CD4-positive, alpha-beta T cell treated with Interleukin-17A for 4 hours (primary cell): Measurements from ENCODE around the gene ADSS1.

Experiments used
- DNase-seq: peaks from one replicate; pipeline ENCODE4 v3.0.0-alpha.2; 2020; ENCODE audit warnings: mixed read lengths

The ADSS1 gene

DNA sequence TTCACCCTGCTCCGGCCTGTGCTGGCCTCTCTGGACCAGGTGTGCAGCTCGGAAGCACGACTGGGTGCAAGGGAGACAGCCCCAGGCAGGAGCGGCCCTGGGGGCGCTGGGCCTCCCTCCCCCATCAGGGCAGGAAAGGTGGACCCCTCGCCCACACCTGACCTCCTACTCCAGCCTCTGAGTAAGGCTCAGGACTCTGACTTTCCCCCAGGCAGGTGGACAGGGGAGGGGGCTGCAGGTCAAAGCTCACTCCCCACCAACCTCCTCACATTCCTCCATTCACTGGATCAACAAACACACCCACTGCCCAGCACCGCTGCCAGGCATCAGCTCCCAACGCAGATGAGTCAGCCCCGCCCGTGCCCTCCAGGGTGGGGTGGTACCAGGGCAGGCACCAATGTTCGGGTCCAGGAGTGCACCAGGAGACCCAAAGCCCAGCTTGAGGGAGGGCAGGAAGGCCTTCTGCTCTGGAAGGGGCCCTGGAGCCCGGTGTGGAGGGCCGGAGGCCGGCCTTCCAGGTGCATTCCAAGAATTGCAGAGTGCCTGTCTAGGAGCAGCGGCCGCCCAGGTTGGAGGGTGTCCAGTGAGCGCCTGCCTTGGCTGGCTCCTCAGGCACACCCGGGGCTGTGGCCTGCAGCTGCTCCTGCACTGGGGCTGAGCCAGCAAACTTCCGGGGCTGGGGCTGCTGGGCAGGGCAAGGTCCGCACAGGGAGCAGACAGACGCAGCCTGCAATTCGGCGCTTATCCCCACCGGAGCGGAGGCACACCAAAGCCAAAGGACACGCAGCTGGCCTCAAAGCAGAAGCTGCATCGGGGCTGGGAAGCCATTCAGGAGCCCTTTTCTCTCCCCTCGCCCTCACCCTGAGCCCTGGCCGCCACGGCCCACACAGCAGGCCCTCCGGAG is 36.2 kb upstream of the ADSS1 start:
- DNase-seq, result no peak

DNA sequence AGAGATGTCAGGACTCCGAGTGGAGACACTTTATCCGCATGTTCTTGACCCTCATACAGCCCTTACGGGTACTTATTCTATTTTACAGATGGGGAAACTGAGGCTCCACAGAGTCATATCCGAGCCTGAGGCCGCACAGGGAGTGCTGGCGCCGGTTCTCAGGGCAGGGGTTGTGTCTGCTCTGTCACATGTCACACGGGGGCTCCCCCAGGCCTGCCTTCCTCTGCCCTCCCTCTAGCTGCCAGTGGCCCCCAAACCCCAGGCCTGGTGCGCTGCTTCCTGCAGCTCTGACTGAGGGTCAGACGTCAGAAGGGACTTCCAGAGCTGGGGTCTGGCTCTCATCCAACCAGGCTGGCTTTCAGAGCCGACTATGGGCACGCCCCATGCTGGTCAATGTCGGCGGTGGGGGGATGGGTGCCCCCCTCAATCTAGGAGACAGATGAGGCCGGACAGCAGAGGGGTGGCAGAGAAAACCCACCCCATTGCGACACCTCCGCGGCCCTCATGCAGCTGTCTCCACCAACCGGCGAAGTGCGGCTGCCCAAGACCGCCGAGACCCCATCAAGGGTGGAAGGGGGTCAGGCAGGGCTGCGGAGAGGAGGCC is 35.4 kb upstream of the ADSS1 start:
- DNase-seq, result no peak

DNA sequence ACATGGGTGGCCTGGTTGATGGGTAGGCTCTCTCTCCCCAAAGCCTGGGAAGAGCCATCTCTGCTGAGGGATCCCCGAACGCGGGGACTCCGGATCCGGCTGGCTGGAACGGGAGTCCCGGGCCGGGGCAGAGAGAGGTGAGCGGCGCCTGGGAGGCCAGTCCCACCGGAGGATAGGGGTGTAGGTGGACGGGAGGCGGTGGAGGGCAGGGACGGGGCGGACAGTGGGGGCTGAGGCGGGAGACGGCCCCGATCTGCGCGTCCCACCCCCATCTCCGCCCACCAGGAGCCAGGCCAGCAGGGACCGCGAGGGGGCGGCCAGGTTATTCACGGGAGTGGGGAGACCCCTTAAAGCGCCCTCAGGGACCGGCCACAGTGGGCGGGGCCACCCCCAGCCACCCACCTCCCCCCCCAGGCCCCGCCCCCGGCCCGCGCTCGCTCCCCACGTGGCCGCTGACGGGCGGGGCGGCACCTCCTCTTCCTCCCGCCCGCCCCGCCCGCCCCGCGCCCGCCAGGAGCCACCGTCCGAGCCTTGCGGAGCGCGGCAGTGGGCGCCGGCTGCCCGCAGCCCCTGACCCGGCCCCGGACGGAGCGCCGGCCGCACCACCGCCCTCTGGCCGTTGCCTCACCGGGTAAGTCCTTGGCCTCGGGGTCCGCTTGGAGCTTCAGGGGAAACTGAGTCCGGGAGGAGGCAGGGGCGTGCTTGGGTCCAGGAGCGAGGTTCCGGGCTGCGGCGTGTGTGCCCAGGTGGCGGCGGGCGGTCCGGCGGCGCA is 34.7 kb upstream of the ADSS1 start, which contains the start of gene INF2:
Gene INF2 (plus strand): TSS at position 510 of the 772 bp plus-strand sequence. CDS start 11,748 bp downstream, outside the sequence.
- peak; percentile 76 for DNase-seq

DNA sequence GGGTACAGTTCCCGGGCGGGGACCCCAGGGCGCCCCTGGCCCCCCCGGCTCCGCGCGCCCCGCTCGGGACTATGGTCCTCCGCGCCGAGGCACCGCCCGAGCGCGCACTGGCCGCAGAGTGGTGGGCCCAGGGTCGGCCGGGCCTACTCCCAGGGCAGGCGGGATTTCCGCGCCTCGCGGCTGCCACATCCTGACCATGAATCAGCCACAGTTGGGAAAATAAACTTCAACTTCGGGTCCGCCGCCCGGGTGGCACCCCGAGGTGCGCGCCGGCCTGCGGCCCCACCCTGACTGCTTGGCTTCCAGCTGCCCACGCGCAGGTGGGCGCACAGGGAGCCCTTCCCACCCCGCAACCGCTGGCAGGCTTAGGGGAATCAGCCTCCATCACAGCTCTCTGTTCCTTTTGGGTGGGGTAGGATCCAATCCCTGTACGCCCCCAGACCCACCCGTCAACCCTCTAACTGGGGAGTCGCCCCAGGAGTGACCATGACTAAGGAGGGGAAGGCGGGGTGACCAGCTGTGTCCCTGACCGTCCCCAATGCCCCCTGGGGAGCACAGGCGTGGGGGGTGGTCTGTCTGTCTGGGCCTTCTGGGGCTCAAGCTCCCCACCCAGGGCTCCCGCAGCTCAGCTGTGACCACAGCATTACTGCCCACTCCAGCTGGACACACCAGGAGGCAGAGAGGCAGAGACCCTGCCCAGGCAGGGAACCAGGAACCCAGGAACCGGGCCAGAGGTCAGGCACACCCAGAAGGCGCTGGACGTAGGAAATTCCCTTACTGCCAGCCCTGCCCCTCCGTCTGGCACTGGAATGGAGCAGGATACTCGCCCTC is 33.9 kb upstream of the ADSS1 start:
- peak; percentile 37 for DNase-seq

DNA sequence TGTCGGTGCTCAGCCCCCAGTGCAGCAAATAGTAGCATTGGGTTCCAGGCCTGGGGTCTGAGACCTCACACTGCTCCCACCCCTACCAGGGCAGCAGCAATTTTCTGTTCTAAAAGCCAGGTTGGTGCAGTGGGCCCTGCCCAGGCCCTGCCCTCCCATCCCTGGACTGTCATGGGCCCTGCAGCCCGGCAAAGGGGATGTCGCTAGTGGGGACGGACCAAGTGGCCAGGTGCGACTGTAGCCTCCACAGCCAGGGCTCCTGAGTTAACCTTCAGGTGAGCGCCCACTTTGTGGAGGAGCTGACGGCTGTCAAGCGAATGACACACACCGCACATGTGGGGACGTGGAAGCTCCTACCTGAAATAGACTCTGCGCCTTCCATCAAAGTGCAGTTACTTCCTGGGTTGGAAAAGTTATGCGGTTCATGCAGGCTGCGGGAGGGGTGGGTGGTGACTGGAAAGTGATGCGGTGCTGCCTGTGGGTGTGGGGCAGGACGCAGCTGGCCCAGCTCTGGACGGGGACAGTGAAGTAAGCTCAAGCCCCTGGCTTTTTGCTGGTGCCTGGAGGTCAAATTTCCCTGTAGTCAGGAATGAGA is 33.1 kb upstream of the ADSS1 start:
- DNase-seq, result peak; percentile 38

DNA sequence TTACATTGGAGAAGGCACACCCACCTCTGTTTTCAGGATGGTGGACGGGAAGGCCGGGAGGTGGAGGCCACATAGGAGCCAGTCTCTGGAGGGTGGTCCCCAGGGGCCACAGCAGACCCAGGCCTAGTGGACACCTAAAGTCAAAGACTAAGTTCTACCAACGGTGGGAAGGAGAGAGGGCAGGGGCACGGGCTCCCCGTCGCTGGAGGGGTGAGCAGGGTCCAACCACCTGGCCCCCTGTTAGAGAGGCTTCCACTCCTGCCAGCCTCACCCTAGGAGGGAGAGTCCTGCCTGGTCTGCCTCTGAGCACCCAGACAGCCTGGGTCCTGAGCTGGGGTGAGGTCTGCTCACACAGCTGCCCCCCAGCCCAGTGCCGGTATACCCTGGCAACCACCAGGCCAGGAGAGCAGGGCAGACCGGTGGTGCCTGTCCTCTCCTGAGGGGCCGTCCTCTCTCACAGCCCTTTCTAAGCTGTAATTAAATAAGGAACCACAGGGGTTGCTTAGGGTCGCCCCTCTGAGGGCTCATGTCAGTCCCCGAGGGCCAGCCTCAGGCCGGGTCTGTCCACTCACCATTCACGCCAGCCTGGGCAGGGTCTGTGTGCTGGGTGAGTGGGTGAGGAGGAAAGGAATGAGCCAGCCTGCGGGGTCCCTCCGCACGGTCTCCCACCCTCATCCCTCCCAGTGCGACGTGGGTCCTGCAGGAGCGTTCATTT is 32.3 kb upstream of the ADSS1 start:
- no peak for DNase-seq

DNA sequence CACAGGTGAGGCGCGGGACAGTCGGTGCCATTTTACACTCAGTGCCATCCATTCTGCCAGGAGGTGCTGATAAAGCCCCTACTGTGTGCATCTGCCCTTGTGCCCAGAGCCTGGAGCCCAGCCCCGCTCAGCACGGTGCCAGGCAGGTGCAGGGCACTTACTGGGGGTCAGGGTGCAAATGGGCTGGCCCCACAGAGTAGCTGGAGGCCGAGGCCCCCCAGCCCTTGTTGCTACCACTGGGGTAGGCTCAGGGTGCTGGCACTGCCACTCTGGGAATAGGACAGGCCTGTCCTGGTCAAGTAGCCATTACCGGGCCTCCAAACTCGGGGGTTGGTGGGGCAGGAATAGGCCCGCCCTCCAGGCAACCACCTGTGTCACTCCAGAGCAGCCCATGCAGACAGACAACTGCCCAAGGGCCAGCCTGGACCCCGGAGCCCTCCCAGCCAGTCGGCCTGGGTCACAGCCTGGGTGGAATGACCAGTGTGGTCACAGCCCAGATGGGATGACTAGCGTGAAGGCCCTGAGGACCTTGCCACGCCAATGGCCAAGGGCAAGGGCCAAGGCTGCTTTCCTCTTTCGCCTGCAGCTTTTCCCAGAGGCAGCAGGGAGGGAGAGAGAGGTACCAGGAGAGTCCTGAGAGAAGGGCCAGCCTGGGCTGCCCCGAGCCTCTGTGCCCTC is 31.6 kb upstream of the ADSS1 start:
- DNase-seq, result no peak

DNA sequence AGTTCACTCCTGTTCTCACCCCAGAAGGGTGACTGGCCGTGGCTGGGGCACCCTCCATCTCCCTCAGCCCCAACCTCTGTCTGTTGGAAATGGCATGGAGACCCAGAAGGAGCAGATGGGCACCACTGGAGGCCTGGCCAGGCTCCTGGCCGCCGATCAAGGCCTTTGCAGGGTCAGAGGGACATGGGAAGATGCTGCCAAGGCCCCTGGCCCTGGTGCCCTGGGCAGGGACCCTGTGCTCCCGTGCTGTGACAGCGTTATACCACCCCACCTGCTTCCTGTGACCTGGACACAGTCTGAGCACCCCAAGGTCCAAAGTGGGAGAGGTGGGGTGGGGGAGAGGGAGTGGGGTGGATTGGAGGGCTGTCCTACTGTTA is 31.1 kb upstream of the ADSS1 start:
- no peak for DNase-seq

DNA sequence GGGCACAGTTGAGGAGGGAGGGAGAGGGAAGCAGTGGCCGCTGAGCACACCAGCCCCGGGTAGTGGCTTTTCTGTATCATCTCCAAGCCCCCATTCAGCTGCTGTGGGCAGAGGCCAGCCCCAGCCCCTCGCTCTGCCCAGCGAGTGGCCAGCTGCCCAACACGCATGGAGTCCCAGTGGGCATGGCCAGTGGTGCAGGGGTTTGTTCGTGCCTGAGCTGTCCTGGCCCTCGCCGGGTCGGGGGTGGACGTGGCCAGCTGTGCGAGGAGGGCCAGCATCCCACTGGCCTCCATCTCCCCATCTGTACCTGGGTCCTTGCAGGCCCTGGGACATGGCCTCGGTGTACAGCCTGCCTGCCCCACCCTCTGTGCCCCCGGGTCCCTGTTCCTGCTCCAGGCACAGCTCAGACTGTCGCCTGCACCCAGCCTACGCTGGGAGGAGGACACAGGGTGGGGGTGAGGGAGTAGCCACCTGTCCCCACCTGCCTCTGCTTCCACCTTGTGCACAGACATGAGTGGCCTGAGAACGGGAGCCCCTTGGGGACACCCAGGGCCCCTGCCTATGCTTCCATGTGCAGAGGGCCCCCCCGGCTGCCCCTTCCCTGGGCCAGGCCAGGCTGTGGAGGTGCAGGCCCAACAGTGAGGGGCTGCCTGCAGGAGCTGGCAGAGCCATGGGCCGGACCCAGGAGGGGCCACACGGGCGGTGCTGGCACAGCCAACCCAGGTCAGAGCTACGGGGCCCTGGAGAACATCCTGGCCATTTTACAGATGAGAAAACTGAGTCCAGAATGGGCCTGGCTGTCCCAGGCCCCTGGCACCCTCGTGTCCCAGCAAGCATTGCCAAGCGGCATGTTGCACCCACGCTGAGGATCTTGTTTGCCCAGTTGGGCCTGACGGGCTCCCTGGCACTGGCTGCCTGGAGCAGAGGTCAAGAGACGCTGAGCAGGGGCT is 30.3 kb upstream of the ADSS1 start:
- no peak for DNase-seq

DNA sequence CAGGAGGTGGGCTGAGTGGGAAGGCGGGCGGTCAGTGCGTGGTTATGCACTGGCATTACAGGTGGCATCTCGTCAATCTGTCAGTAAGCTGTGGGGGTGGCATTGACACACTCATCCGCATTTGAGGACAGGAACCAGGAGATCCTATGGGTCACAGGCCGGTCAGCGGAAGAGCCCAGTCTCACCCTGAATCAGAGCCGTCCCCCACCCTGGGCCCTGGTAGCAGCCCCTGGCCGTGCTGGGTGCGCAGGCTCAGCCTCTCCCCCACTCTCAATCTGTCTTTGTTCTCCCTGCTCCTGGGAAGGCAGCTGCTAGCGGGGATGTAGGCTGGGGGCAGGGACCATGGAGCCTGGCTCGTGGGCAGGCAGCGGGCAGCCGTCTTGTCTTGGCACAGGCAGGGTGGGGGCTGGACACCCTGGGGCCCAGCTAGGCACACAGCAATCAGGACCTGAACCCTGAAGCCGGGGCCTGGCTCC is 29.5 kb upstream of the ADSS1 start:
- no peak for DNase-seq

DNA sequence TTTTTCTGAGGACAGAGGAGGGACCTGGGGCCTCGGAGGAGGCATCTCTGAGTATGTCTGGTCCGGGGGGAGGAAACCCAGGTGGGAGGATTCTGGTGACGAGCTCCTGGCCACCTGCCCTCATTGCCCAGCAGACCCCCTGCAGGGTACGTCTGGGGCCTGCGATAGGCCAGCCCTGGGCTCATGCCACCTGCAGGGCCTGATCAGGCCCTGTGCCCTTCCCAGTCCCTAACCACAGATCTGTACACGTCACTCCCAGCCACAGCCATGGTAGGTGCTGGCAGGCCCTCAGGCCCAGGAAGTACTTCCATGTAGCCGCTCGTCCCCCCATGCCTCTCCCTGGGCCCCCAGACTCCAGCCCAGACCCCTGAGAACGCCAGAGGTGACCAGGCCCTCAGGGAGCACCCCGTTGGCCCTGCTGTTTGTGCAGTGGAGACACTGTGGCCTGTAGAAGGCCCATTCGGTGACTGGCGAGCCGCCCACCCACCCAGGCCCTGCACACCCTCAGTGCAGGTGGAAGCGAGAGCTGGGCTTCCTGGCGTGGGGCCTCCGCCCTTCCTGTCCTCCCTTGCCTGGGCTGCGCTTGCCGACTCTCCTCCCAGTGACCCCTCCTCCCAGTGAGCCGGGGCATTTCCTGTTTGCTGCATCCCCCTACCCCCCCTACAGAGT is 28.9 kb upstream of the ADSS1 start:
- peak; percentile 68 for DNase-seq

DNA sequence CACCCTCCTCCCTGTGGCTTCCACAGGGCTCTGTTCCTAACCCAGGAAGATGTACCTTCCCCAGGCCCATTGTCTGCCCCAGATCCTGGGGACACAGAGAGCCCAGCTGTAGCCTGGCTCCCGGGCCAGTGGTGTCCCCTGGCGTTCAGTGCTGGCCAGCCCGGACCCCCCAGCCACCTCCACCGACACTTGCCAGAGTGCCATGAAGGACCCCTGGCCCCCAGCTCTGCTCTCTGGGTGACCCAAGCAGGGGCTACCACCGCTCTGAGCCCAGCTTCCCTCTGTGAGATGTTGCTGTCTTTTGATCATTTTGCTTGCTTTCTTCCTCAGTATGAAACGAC is 28.4 kb upstream of the ADSS1 start:
- DNase-seq, result no peak

DNA sequence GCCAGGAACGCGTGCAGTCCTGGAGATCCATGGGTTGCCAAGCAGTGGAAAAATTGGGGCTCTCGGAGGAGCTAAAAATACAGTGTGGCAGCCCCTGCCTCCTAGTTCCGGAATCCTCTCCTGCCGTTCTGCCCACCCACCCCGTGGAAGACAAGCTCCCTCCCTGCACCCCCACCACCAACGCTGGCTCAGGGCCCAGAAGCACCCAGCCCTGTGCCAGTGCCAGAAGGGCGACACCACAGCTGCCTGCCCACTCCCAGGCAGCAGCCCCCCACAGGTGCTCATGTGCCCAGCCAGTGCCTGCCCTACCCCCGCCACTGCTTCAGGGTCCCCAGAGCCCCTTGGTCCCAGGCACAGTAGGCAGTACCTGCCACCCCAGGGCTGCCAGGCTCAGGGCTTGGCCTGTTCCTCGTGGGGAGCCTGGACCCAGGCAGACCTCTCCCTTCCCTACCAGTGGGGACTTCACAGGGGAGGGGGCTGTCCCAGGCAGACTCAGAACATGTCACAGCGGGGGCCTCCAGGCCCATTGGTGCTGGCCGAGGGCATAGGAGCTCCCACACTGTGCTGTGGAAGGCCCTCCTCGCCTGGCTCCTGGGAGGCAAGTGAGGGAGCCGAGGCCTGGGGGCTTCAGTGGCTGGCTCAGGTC is 27.2 kb upstream of the ADSS1 start:
- no peak for DNase-seq

DNA sequence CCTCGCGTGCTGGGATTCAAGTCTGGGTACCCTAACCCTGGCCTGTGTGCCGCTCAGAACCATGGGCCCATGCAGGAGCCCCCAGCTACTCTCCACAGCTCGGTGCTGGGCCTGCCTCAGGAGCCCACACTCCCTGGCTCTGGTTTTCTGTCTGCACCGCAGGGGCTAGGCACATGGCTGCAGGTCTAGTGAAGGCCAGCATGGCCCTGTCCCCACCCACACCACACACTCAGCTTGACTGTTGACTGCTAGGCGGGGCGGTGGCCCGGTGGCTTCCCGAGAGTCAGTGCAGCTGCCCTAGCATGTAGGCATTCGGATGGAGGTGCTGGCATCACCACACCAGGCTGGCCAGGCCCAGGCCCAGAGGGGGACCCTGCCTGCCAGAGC is 26.7 kb upstream of the ADSS1 start:
- DNase-seq, result no peak

DNA sequence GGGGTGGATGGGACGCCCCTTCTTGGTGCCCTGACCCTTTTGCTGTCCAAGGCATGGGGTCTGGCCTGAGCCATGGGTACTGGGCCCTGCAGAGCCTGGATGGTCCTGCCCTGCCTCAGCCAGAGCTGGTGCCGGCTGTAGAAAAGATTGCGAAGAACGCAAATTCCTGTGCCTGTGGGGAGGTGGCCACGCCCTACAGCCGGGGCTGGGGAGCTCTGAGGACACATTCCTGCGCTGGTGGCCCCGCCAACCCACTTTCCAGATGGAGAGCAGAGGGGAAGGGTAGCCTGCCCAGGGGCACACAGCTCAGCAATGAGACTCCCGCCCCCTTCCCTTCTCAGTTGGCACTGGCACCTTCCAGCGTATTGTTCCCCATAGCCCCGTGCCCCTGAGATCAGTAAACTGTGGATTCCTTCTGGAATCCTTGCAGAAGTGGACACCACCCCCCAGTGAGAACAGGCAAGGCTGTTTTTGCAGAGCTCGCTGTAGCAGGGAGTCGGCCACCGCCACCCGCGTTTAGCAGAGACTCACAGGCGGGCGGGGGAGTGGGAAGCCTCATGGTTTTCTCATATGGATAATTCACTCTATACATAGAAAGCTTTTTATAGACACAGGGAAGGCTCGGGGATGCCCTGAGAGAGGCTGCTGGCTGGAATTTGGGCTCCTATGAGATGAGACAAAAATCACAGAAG is 26.0 kb upstream of the ADSS1 start:
- no peak for DNase-seq

DNA sequence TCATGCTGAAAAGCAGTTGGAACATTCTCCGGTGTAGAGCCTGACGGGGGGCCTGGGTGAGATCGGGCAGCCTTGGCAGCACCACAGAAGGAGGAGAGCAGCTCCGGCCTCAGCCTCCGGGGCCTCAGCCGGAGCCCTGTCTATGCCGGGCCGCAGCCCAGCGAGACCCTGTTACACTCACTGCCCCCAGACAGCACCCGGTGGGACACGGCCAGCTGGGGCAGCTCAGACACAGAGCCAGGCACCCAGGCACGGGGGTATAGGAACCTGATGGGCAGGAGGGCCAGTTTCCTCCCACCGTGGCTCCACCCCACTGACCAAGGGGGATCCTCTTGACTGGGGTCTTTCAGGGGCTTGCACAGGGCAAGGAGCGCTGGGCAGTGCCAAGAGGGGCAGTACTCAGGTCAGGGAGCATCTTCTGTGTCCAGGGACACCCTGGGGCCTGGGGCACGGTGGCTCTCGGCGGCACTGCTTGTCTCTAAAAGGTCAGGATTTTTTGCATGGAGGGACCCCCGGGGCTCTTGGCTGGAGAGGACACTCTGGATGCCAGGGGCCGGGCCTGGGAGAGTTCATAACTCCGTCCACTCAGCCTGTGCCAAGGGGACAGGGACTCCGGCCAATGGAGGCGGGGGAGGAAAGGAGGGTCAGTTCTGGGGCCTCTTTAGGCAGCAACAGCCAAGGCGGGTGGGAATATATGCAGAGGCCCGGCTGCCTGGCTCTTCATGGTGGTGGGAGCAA is 25.2 kb upstream of the ADSS1 start:
- DNase-seq, result no peak

DNA sequence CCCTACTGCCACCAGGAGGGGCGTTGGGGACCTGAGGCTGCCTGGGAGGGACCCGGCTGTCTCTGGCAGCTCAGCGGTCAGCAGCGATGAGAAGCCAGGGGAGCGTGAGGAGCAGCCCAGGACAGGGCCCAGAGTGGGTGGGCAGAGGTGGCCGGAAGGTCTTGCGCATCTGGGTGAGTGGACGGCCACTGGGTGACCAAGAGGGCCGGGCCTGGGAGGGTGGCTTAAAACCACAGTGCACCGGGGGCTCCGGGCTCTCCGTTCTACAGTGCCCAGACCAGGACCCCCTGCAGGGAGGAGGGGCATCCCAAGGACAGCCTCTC is 24.6 kb upstream of the ADSS1 start:
- DNase-seq, result no peak
